ENCODE data around the gene SLC9A2.

GRCh38 chr2:102630458-102630857 is 11.1 kb downstream of the SLC9A2 start:
- TF ChIP-seq CTCF (conservative IDR thresholded peaks at IDR 0.05 in 1 of 2, IDR thresholded peaks at IDR 0.05 in 1 of 2; ENCODE audit: low read depth in 1 of 2, low read length in 2 of 2) = no peak
- TF ChIP-seq EZH2 (IDR thresholded peaks at IDR 0.05; ENCODE audit: low read length, missing control alignments) = no peak
